ENCODE data around the gene CST9.

CST9 gene

GRCh38 chr20:23605867-23606651 lies at the start of gene CST9:
TSS of gene CST9 (minus strand) at chr20:23605917. CDS start at chr20:23605864, 53 bp downstream.
- Histone ChIP-seq H3K79me2 (ENCODE audit: control insufficient read depth, low read length) (no peaks in the 10 kb centered on the region), H3F3A (ENCODE audit: control insufficient read depth, insufficient read depth) (no peaks in the 10 kb centered on the region), H3K36me3 (ENCODE audit: control insufficient read depth, low read length) (no peaks in the 10 kb centered on the region), H3K4me3 (ENCODE audit: low read length) (no peak within 1 kb of the TSS), H3K9me3 (ENCODE audit: control insufficient read depth, insufficient read depth, low read length) (no peaks in the 10 kb centered on the region), H3K4me1 (ENCODE audit: control insufficient read depth, low read length) (no peaks in the 10 kb centered on the region), H3K27ac (ENCODE audit: low read depth, low read length) (no peak within 1 kb of the TSS), H3K9me2 (replicated peaks; ENCODE audit: control insufficient read depth, low read length) (no peaks in the 10 kb centered on the region), H4K20me1 (ENCODE audit: control insufficient read depth, insufficient read depth, low read depth, low read length) (no peaks in the 10 kb centered on the region), H3K27me3 (ENCODE audit: control insufficient read depth, low read length) (no peaks in the 10 kb centered on the region), H3K4me2 (ENCODE audit: low read length) (no peak within 1 kb of the TSS)
- TF ChIP-seq CTCF (IDR thresholded peaks at IDR 0.05; ENCODE audit: low read depth, low read length, poor library complexity, severe bottlenecking) (no peak), EZH2phosphoT487 (IDR thresholded peaks at IDR 0.05; ENCODE audit: borderline replicate concordance, low read length) (no peak)

GRCh38 chr20:23654717-23655116 lies 49.0 kb upstream of the CST9 start:
- H3K4me2 ChIP-seq (ENCODE audit: low read length): no peak overlapping the region
- no peak overlapping the region for H3K4me3 ChIP-seq (ENCODE audit: low read length)
- no peaks in the 10 kb centered on the region for H3F3A ChIP-seq (ENCODE audit: control insufficient read depth, insufficient read depth)
- no peak overlapping the region for H3K27ac ChIP-seq (ENCODE audit: low read depth, low read length)
- H4K20me1 ChIP-seq (ENCODE audit: control insufficient read depth, insufficient read depth, low read depth, low read length): no peaks in the 10 kb centered on the region; the same call in 1 of the 2 replicates
- peaks cover 8% of the 10 kb centered on the region for H3K4me1 ChIP-seq (ENCODE audit: control insufficient read depth, low read length)
- TF ChIP-seq EZH2phosphoT487 (IDR thresholded peaks at IDR 0.05; ENCODE audit: borderline replicate concordance, low read length) (no peak), CTCF (IDR thresholded peaks at IDR 0.05; ENCODE audit: low read depth, low read length, poor library complexity, severe bottlenecking) (no peak)
- H3K9me2 ChIP-seq (replicated peaks; ENCODE audit: control insufficient read depth, low read length): no peaks in the 10 kb centered on the region
- no peaks in the 10 kb centered on the region for H3K36me3 ChIP-seq (ENCODE audit: control insufficient read depth, low read length)
- no peaks in the 10 kb centered on the region for H3K79me2 ChIP-seq (ENCODE audit: control insufficient read depth, low read length)
- no peaks in the 10 kb centered on the region for H3K9me3 ChIP-seq (ENCODE audit: control insufficient read depth, insufficient read depth, low read length)
- no peaks in the 10 kb centered on the region for H3K27me3 ChIP-seq (ENCODE audit: control insufficient read depth, low read length)

GRCh38 chr20:23654000-23654399 lies 48.3 kb upstream of the CST9 start:
- TF ChIP-seq EZH2phosphoT487 (IDR thresholded peaks at IDR 0.05; ENCODE audit: borderline replicate concordance, low read length): no peak
- no peak for TF ChIP-seq CTCF (IDR thresholded peaks at IDR 0.05; ENCODE audit: low read depth, low read length, poor library complexity, severe bottlenecking)
- H3K9me2 ChIP-seq (replicated peaks; ENCODE audit: control insufficient read depth, low read length): no peaks in the 10 kb centered on the region
- H3K36me3 ChIP-seq (ENCODE audit: control insufficient read depth, low read length): no peaks in the 10 kb centered on the region
- H3K27me3 ChIP-seq (ENCODE audit: control insufficient read depth, low read length): no peaks in the 10 kb centered on the region
- H3K9me3 ChIP-seq (ENCODE audit: control insufficient read depth, insufficient read depth, low read length): no peaks in the 10 kb centered on the region
- no peak overlapping the region for H3K4me3 ChIP-seq (ENCODE audit: low read length)
- H3F3A ChIP-seq (ENCODE audit: control insufficient read depth, insufficient read depth): no peaks in the 10 kb centered on the region
- H3K79me2 ChIP-seq (ENCODE audit: control insufficient read depth, low read length): no peaks in the 10 kb centered on the region
- no peaks in the 10 kb centered on the region; the same call in 1 of the 2 replicates for H4K20me1 ChIP-seq (ENCODE audit: control insufficient read depth, insufficient read depth, low read depth, low read length)
- no peak overlapping the region for H3K4me2 ChIP-seq (ENCODE audit: low read length)
- H3K4me1 ChIP-seq (ENCODE audit: control insufficient read depth, low read length): peaks cover 8% of the 10 kb centered on the region
- no peak overlapping the region for H3K27ac ChIP-seq (ENCODE audit: low read depth, low read length)

All from DOHH2 (cell line).